GM18909 (cell line): ENCODE data around the gene DMXL2.
"Not testable (repeated sequence)": the region's sequence is repeated elsewhere in the genome, so short reads cannot be mapped to it uniquely, and the experiment has no call there.

Experiments
- ATAC-seq: cut with Tn5 transposase; IDR thresholded peaks from one replicate; pipeline ENCODE4 v1.9.1; 2021; ENCODE audit warnings: mild to moderate bottlenecking; ENCODE audit not compliant: unreplicated experiment, poor library complexity

Gene DMXL2

GRCh38 chr15:51625236-51625635, 2.7 kb upstream of the DMXL2 start:
- peak; percentile 39 for ATAC-seq

DNA sequence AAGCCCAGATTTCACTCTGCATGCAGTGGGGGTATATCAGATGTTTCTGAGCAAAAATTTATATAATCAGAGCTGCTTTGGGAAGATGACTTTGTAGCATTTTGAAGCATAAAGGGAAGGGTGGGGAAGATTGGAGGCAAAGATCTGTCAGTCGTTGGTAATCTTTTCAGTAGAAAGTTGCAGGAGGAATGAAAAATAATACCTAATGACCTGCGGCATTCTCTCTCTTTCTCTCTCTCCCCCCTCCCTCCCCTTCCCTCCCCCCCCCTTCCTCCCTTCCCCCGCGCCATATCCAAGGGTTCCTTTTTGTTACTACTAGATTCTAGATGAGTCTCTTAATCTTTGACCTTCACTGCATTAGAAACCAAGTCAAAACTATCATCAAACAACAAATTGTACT, 1.5 kb upstream of the DMXL2 start:
- ATAC-seq = no peak

DNA sequence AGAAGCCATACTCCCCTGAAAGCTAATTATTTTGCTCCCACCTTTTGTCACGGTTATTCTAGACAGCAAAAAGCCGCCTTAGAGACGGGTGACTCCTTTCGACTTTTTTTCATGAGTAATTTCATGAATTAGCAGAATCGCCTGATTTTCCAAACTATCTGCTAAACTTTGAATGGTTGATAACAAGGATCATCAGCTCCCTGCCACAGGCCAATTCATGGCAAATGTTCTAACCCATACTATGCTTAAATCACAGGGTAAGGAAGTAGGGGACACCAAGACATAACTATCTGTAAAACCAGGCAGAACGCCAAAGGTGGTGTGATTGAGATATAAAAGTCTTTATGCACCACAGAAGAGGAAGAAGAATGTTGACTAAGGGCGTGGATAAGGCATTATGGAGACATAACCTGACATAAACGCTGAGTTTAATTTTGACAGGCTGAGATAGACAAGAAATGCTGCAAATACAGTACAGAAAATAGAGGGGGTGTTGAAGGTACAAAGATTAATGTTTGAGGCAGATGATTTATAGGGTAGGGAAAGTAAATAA, 891 bp upstream of the DMXL2 start:
- ATAC-seq = no peak

DNA sequence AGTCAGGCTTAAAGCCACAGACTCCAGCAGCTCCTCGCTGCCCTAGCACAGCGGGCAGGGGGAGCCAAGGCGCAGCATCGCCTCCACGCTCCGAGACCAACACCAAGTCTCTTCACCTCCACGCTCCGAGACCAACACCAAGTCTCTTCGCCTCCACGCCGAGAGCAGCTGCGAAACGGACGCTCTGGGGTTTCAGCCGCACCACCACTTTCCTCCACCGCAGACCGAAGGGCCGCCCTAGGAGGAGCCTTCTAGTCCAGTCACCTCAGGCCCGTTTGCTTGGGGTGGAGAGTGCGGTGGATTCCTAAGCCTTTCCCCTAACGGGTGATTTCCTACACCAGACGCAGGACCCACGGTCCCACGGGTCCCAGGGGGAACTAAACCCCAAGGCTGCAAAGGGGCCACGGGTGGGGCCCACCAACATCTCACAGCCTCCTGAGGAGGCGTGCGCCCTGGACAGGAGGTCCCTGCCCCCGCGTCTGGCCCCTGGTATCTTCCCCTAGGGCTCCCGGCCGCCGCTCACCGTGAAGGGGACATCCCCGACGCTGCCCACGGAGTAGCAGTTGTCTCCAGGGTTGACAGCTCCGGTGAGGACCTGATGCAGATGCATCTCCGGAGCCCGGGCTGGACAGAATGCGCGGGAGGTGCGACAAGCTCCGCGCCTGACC, 501 bp downstream of the DMXL2 start:
- peak; percentile 47 for ATAC-seq

- ATAC-seq = no peak
Observed at GRCh38 chr15:51621155-51621765, 1.3 kb downstream of the DMXL2 start.

DNA sequence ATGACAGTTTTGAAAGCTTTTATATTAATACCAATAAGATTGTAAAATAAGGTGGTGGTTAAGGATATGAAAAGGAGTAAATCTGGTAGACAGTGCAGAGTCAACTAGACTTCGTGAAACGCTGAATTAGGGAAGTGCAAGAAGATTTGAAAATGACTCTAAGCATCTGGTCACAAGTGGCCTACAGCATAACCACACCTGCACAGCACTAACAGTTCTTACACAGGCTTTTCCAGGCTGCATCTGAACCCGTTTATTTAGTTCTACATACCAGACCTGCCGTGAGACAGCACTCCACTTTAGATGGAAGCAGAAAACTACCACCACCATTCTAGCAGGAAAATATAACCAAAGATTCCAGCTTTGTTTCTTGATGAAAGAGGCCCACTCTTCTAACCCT, 1.9 kb downstream of the DMXL2 start:
- no peak for ATAC-seq

- ATAC-seq = no peak
Observed at GRCh38 chr15:51620122-51620521, 2.4 kb downstream of the DMXL2 start.

DNA sequence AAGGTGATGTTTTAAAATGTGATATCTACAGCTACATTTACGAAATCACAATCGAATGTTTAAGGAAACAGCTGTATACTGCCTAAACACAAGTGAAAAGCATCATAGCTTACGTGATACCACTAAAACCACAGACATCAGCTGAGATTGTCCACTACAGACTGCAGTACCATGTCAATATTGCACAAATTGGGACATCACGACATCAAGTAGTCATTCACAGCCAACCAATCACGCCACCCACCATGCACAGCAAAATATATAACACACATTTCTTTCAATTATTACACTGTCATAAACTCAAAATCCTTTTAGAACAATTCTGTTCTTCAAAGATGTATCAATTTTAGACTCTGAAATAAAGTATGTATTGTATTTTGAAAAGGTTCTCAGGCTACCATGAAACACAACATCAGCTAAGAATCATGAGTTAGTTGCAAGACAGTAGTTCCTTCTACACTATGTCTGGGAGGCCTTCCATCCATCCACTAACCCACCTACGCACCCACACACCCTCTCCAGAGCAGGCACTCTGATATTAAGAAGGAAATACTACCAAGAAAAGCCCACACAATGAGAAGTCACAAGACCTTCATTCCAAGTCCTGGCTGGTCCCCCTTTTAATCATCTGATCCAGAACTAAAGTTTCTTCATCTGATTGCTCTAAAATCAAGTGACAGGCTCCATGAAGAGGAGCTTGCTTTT, 3.1 kb downstream of the DMXL2 start:
- no peak for ATAC-seq

GRCh38 chr15:51617886-51618285, 4.7 kb downstream of the DMXL2 start:
- ATAC-seq = no peak

GRCh38 chr15:51613951-51614350, 8.6 kb downstream of the DMXL2 start:
- no peak for ATAC-seq

DNA sequence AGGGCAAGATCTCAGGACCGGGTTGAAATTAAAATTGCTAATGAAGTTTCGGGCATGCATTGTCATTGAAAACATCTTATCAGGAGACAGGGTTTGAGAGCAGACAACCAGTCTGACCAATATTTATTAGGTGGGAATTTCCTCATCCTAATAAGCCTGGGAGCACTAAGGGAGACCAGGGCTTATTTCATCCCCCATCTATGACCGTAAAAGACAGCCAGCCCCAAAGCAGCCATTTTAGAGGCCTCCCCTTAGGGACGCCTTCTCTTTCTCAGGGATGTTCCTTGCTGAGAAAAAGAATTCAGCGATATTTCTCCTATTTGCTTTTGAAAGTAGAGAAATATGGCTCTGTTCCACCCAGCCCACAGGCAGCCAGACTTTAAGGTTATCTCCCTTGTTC, 9.9 kb downstream of the DMXL2 start:
- ATAC-seq = not testable (repeated sequence)

- not testable (repeated sequence) for ATAC-seq
Observed at GRCh38 chr15:51603462-51603948, 19.1 kb downstream of the DMXL2 start.

GRCh38 chr15:51603002-51603401, 19.6 kb downstream of the DMXL2 start:
- ATAC-seq = no peak

- ATAC-seq = no peak
Observed at GRCh38 chr15:51602484-51602883, 20.1 kb downstream of the DMXL2 start.

DNA sequence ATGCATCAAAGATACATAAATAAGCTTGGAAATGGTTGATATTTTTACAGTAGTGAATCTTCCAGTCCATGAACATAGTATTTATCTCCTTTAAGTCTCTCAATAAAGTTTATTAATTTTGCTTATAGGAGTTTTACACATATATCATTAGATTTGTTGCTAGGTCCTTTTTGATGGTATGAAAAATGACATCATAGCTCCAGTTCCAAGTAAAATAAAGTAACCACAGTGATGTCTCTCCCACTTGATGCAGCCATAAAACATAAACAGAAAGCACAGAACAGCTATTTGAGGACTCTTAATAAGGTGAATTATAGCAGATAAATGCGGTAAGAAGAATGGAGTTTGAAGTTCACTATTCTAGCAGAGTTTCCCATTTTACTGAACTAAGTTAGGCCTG, 20.8 kb downstream of the DMXL2 start:
- no peak for ATAC-seq

DNA sequence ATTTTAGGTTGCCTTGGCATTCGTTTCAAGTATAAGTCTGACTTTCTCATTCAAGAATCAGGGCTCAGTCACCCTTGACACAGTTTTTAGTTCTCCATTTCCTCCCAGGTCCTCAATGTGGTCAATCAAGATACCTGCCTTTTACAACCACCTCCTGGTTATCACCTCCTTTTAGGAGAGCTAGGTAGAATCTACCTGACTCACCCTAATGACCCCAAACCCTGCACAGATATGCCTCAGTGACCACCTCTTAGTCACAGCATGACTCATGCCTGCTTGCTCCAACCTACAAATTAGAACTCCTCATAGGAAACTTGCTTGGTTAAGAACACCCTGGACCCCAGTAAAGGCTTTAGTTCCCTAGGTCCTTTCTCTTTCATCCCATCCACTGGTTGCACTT, 22.5 kb downstream of the DMXL2 start:
- no peak for ATAC-seq

DNA sequence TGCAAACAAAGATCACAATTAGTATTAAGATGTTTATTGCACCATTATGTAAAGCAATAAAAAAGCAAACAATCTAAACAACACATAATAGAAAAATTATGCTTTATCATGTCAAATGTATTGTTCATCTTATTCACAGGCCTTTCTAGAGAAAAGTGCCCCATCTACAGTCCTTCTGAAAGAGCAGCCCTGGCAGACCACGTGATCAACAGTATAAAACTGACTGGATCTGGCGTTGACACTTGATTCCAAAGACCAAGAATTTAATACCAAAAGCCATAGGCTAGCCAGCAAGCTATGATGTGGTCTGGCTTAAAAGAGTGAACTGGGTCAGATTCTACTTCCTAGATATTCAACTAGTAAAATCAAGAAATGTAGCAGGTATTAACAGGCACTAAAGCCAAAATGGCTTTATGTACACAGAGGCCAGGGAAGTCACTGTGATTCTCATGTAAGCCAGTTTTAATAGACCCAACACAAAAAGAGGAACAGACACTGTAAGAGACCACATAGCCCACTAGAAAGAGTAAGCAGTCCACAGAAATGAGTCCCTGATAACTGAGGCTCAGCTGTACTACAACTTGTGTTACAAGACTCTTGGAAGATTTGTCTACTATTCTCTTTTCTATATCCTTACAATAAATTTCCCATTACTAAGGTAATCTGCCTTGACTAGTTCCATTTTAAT, 32.5 kb downstream of the DMXL2 start:
- no peak for ATAC-seq

GRCh38 chr15:51588966-51589365, 33.6 kb downstream of the DMXL2 start:
- ATAC-seq = no peak

- ATAC-seq = no peak
Observed at GRCh38 chr15:51585986-51586385, 36.6 kb downstream of the DMXL2 start.

DNA sequence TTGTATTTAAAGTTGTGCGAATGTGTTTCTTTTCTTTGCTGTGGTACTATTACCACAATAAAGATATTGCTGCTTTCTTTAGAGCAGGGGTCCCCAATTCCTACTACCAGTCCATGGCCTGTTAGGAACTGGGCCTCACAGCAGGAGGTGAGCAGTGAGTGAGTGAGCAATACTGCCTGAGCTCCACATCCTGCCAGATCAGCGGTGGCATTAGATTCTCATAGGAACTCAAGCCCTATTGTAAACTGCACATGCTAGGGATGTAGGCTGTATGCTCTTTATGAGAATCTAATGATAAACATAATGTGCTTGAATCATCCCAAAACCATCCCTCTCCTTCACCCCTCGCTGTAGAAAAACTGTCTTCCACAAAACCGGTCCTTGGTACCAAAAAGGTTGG, 41.6 kb downstream of the DMXL2 start:
- no peak for ATAC-seq

DNA sequence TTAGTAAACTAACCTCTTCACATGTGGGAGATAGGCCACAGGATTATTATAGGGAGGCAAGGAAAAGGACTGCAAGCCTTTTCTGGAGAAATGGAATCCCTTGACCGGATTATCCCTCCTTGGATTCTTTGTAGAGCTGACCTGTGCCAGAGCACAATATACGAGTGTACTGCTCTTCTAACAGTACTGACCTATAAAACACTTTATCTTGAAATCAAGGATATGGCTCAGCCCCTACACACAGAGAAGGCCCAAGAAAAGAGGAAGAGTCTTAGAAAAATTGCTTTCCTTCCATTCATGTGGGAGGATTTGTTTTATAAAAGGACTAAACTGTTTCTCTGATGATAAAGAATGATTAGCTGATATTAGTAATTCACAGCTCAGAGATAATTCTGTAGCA, 42.2 kb downstream of the DMXL2 start:
- ATAC-seq = no peak
